Caki2 (cell line): ENCODE measurements around the gene PERM1. TPM values are rescaled to one million over a fixed set of nuclear protein-coding genes. Genes with fewer than 3 reads are reported as not detected.
A peak's percentile ranks its signal among the peaks of the same experiment; 100 is the strongest.
"Not testable (repeated sequence)": the region's sequence is repeated elsewhere in the genome, so short reads cannot be mapped to it uniquely, and the experiment has no call there.

Source experiments
- DNase-seq: peaks from one replicate; pipeline ENCODE4 v3.0.0-alpha.2; 2015; ENCODE audit warnings: low read depth
- in situ Hi-C: cut with HindIII; loops from 2 replicates; pipeline ENCODE4 v1.10.0; 2016; ENCODE audit warnings: low sequenced_read_pairs, low pct_unique_long_range_greater_than_20kb, mixed read lengths
- total RNA-seq: library from RNA; depleted of rRNA; stranded (reverse); fragments of >200 nt; shearing (Covaris generic); gene quantifications from 2 replicates; pipeline ENCODE4 v1.2.3, GENCODE V29; 2014; ENCODE audit warnings: low replicate concordance

The PERM1 gene
- total RNA-seq, 1 experiment from 2014 or later, result 0.20 TPM

- in situ Hi-C loops, result no loop called here
- no peak for DNase-seq
These were observed 2.0 kb upstream of the PERM1 start for GRCh38 chr1:983798-984475.

- DNase-seq, result no peak
- in situ Hi-C loops, result no loop called here
These were observed 1.0 kb upstream of the PERM1 start for GRCh38 chr1:982765-983436.

DNA sequence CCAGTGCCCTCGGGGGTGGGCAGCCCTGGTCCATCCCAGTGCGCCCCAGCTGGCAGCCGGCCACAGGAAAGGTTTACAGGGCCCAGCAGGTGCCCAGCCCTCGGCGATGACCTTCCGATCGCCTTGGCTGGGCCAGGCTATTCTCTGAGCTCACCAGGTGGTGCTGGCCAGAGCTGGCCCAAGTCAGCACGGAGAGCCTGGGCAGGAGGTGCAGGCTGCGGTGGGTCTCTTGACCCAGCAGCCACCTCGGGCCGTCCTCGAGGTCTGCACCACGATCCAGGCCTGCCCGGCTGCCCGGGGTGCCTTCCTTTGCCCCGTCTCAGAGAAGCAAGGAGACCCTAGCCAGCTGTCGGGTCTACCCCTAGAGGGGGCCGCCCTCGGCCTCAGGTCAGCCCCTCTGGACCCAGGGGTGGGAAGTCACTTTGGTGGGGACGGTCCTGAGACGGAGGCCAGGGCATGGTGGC is 370 bp downstream of the PERM1 start:
- no peak for DNase-seq
- in situ Hi-C loops, result no loop called here

DNA sequence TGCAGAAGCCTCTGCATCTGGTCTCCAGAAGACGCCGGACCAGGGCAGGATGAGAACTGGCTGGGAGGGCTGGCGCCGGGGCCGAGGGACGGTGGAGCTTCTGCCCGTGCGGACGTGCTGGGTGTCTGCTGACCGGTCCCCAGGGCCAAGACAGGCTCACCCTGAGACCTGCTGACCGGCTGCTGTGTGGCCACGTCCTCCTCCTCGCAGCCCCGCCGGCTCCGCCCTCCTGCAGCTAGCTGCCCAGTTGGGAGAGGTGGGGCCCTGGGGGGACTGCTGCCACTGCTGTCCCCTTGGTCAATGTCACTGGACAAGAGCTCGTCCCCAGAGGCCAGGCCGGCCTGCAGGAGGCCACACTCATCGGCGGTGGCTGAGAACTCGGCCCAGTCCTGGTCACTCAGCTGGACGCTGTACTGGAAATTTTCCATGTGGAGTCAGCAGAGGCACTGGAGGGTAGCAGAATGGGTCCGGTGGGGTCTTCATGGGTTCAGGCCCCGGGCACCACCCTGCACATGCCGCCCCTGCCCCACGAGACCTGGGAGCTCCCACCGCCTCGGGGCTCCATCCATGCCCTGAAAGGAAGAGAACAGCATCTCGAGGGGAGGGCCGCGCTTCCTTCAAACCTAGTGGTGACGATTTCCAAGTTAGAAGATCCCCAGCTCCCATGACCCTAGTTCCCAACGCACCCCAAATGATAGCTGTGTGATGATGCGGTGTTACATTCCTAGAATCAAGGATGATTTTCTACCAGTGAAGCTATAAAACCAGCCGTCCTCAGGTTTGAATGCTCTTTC is 1.1 kb downstream of the PERM1 start:
- in situ Hi-C loops, result no loop called here
- no peak for DNase-seq

GRCh38 chr1:980137-980571 is 1.7 kb downstream of the PERM1 start:
- DNase-seq, result no peak
- in situ Hi-C loops, result no loop called here

DNA sequence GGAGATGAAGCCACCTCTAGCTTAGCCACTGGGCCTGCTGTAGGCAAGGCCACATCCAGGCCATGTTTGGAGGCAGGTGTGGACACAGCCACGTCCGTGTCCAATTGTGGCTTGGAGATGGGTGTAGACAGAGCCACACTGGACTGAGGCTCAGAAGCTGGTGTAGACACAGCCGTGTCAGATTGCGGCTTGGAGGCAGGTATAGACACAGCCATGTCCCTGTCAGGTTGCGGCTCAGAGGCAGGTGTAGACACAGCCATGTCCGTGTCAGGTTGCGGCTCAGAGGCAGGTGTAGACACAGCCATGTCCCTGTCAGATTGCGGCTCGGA is 2.2 kb downstream of the PERM1 start:
- in situ Hi-C loops, result no loop called here
- no peak for DNase-seq

GRCh38 chr1:978835-979743 is 2.8 kb downstream of the PERM1 start:
- in situ Hi-C loops, result no loop called here
- DNase-seq, result no peak

DNA sequence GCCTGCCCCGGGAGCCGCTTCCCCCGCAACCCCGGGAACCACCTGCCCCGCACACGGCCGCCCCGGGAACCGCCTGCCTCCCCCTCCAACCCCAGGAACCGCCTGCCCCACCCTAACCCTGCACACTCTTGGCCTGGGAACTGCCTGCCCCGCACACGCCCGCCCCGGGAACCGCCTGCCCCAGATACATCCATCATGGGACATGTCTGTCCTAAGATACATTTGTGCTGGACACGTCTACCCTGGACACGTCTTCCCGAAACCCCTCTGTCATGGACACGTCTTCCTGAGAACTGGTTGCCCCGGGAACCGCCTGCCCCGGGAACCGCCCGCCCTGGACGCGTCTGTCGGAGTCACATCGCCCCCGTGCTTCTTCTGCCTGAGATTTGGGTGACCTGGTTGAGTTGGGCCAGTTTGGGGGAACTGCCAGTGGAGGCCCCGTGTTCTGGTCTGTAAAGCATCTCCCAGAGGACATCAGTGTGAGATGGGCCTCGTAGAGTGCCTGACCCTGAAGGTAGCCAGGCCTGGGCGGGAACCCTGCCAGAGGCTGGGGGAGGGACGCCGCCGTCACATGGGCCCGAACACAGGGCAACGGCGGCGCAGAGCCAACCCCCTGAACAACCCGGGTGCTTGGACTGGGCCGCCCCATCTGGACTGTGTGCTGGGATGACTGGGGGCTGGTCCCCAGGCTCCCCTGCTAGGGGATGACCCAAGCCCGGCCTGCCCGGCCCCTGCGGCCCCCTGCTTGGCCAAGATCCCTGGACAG is 3.6 kb downstream of the PERM1 start:
- in situ Hi-C loops, result no loop called here
- peak; percentile 37 for DNase-seq

- in situ Hi-C loops, result not testable (repeated sequence)
These were observed 5.1 kb downstream of the PERM1 start for GRCh38 chr1:976791-977190.

GRCh38 chr1:975896-976683 is 5.8 kb downstream of the PERM1 start:
- peak; percentile 84 for DNase-seq
- in situ Hi-C loops, result no loop called here

More at GRCh38 chr1:976791-977190, 5.1 kb downstream of the PERM1 start:
- not testable (repeated sequence) for DNase-seq

DNA sequence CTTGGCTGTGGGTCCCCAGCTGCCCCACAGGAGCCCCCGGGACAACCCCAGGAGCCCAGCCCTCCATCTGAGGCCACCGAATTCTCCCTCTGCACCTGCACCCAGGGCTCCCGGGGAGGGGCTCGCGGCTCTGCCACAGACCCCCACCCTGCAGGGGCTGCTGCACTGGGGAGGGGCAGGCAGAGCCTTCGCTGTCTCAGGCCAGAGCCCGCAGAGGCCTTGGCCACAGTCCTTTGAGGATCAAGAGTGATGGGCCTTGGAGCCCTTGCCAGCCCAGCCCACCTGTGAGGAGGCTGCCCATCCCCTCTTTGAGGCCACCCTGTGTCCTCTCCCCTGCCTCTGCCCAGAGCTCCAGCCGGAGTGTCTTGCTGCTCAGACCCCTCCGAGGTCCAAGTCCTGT is 6.5 kb downstream of the PERM1 start:
- no peak for DNase-seq
- in situ Hi-C loops, result no loop called here

DNA sequence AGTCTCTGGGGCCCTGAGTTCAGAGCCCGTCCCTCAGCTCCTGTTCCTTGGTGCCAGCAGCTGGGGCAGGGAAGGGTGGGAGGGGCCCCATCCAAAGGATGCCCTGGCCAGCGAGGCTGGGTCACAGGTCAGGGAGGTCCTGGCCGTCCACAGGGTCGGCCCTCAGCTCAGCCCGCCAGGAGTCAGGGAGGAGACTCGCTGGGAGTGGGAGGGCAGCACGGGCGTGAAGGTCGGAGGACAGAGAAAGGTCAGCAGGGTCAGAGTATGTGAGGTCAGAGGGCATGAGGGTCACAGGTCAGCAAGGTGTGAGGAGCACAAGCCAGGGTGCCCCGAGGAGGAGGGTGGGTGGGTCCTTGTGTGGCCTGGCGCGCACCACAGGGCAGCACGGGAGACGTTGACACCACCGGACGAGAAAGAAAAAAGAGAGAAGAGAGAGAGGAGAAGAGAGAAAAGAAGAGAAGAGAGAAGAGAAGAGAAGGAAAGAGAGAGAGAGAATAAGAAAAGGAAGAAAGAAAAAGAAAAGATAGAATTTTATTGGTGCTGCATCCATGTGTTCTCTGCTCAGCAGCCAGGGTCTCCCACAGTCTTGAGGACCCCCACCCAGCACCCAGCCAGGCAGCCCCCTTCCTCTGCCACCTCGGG is 7.1 kb downstream of the PERM1 start:
- in situ Hi-C loops, result no loop called here
- DNase-seq, result no peak

- no peak for DNase-seq
- in situ Hi-C loops, result no loop called here
These were observed 7.6 kb downstream of the PERM1 start for GRCh38 chr1:974293-974640.

DNA sequence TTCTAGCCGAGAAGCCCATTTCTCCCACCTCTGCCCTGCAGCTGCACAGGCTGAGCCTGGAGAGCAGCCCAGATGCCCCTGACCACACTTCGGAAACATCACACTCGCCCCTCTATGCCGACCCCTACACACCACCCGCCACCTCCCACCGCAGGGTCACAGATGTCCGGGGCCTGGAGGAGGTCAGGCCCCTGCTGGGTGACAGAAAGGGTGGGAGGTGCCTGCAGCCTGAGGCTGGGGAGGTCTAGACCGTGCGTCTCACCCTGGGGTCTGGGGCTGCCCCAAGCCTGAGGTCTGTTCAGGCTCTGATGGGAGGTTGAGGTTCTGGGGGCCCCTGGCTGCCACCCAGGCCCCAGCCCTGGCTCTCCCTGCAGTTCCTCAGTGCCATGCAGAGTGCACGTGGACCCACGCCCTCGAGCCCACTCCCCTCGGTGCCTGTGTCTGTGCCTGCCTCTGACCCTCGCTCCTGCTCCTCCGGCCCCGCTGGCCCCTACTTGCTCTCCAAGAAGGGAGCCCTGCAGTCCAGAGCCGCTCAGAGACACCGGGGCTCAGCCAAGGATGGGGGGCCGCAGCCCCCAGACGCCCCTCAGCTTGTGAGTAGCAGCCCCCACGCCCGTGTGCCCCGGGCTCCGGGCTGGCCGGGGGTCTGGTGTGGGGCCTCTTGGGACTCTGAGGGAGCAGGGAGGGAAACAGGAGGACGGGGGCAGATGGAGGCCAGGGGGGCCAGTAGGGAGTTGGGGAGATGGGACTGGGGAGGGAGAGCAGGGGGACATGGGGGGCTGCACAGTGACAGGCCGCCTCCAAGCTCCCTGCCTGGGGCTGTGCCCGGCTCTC is 8.2 kb downstream of the PERM1 start:
- in situ Hi-C loops, result no loop called here
- no peak for DNase-seq

- no peak for DNase-seq
- in situ Hi-C loops, result no loop called here
These were observed 9.0 kb downstream of the PERM1 start for GRCh38 chr1:972726-973458.
